ENCODE results near the gene ASIC2.

The ASIC2 gene

DNA sequence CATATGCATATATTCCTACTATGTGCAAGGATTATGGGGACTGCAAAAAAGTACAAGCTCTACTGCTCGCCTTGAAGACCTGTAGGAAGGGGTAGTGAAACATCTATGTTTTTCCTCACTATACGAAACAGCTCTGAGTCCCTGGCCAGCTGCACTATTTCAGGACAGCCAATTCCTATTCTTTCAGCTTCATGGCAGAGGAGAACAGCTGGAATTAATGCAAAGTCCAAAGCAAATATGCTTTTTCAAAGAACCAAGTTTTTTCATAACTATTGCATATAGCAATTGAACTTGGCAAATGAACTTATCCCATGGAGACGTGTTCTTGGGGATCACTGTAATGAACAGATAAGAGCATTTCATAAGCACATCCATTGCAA is 179.1 kb downstream of the ASIC2 start:
- no peak for DNase-seq (ENCODE audit: low read depth in 2 of 2)

DNA sequence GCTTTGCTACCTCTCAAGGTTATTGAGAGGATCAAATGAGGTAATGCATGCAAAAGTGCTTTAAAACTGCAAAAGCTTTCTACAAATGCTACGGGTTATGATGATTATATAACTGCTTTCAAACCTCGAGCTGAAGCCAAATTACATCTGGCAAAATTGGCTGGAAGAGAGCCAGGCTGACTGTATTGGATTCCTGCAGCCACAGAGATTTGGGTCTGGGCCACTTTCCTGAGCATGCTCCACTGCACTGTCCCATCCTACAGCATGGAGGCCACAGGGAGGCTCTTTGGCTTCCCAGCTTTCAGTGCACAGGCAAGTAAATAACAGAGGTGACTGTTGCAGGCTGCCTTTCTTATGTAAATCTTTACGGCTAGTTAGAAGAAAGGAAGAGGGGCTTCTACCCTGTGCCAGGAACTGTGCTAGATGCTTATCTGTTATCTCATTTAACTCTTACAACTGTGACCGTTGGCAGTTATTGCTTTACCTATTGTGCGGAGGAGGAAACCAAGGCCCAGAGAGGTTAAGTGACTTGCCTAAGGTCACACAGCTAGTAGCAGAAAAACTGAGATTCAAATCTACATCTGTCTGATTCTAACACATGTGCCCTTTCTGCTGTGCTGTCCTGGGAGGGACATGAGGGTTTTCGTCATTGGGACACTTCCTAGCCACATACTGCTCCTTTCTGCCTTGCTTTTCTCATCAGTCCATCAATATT is 179.7 kb downstream of the ASIC2 start:
- no peak for DNase-seq (ENCODE audit: low read depth in 2 of 2)

DNA sequence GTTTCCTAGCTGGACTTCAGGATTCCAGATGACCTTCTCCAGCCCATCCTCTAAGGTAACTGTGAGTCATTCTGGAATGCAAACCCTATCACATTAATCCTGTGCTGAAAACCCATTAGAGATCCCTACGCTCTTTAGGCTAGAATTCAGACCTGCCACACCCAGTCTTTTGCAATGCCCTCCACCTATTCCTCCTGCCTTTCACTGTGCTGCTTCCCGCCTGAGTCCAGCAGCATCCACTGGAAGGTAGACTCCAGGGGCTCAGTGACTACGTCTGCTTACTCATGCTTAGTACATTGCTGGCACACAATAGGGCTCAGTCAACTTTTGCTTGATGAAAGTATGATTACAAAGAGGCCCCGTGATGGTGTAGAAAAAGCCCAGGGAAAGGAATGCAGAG is 180.3 kb downstream of the ASIC2 start:
- no peak for DNase-seq (ENCODE audit: low read depth in 2 of 2)

DNA sequence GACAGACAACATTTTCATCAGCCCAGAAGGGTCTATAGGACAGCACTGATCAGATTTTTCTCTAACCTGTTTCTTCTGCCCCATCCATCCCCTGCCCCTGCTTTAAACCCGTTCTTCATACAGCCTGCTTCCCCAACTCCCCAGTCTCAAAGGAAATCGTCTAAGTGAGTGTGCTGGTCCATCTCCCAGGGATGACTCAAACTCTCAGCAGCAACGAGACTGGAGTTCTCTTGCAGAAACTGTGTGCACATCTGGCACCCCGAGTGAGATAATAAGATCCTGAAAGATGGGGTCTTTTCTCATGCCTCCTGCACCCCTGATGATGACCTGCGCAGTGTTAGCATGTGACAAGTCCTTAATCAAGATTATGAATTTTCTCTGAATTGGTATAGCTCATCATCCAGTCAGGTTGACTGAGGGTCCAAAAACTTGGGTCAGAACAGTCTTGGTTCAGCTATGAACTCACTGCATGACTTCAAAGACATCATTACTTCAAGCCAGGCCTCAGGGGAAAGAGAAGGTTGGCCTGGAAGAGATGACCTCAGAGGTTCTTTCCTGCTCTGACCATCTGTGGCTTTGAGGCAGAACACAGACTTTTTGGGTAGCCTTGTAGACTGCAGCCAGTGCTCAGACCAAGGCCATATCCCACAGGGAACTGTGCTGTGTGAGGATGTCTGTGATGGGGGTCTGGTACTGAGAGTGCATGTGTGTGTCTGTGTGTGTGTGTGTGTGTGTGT is 183.6 kb downstream of the ASIC2 start:
- DNase-seq (ENCODE audit: low read depth in 2 of 2), result no peak

DNA sequence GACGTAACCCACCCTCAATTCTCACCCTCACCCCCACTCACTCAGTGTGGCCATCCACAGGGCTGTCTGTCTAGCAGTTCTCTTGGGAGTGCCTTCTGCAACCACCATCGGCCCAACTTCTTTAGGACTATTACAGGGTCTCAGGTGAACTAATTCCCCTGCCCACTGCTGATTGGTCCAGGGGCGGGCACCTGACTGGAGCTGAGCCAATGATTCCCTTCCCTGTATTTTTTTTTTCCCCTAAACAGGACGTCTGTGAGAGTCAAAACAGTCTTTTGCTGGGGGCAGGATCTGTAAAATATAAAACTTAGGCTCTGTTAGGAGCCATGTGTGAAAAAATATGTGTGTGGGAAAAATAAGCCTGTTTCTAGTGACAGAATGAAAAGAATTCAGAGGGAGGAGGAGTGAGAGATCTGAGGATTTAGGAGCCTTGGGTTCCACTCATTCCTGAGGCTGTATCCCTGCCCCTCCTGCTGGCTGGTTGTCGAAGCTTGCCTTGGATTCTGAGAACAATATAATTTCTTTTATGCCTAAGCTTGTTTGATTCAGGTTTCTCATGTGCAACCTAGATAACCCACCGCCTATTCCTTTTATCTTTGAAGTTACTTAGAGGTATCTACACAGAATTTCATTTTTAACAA is 186.4 kb downstream of the ASIC2 start:
- no peak for DNase-seq (ENCODE audit: low read depth in 2 of 2)

DNA sequence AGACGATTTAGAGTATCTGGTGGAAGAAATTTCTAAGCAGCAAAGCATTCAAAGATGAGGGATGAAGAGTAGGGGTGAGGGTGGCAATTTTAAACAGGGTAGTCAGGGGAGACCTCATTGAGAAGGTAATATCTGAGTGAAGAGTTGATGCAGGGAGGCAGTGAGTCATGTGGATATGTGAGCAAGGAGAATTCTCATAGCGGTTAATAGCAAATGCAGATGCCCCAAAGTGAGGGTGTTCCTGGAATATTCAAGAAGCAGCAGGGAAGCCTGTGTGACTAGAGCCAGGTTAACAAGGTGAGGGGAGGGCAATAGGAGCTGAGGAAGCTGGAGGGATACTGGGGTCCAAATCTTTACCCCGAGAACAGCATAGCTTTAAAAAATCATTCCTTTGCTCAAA is 187.2 kb downstream of the ASIC2 start:
- no peak for DNase-seq (ENCODE audit: low read depth in 2 of 2)

DNA sequence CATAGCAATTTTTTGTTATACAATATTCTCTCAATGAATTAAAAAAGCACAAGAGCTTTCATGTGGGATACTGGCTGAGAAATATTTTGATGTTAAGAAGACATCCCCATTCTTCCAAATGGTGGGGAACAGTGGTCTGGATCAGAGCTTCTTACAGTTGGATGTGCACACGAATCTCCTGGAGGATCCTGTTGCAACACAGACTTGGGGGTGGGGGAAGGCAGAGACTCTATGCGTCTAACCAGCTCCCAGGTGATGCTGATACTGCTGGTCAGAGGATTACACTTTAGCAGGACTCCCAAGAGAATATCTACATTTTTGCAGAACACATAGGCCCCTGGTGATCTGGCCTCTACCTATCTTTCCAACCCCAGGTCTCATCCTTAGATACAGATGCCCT is 193.2 kb downstream of the ASIC2 start:
- no peak for DNase-seq (ENCODE audit: low read depth in 2 of 2)

DNA sequence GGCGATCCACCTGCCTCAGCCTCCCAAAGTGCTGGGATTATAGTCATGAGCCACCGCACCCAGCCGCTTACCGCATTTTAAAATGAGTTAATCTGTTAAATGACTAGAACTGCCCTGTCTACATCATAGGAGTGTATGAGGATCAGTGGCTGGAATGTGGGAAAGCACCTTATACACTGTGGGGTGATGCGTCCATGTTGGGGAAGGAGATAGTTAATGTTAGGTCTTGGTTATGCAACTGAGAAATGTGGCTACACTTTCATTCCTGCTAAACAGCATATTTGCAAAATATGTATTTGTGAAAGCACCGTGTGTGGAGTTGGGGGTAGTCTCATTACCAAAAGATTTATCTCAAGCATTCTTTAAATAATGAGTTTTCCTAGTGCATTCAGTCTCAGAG is 193.8 kb downstream of the ASIC2 start:
- DNase-seq (ENCODE audit: low read depth in 2 of 2), result no peak

DNA sequence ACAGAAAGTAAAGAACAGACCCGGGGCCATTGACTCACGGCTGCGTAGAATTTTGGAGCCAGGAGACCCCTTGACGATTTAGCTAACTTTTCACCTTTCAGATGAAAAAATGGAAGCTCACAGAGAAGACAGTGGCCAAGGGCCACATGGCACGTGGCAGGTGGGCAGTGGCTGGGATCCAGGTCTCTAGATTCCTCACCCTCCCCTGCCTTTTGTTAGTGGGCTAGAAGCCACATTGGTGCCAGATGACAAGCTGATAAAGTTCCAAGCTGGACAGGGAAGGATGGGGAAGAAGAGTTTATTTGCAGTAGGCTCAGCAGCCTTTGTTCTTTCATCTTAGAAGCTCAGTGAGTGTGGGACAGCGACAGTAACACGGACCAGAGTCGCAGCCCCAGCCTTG is 195.7 kb downstream of the ASIC2 start:
- no peak for DNase-seq (ENCODE audit: low read depth in 2 of 2)

DNA sequence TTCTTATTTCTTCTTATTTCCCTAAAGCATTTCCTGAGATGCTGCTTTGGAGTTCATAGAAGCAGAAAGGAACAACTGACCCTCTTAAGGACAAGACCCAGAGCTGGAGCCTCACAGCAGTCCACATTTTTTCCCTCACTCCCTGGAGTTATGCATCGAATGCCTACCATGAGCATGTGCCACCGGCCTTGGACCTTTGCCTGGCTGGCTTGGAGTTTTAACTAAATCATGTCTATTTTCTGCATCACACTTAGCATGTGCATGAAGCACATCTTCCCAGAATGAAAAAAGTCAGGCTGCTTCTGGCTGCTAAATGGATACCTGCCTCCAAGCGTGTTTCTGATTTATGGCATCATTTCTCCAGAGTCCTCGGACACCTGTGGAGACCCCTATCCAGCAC is 196.9 kb downstream of the ASIC2 start:
- DNase-seq (ENCODE audit: low read depth in 2 of 2), result no peak

DNA sequence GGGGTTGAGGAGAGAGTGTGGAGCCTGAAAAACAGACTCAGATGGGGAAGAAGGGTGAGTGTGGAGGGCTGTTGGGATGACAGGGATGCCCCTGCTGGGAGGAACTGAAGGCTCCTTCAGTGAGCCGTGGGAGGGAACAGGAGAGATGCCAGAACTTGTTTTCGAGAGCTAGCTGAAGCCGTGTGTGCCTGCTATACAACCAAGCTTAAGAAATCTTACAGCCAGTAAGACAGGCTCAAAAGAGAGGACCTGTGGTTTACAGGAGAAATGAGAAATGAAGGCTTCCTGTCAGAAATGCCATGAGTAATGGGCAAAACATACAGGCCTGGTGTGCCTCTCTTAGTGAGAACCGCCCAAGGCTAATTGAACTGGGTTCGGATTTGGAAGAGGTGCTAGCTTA is 201.8 kb downstream of the ASIC2 start:
- no peak for DNase-seq (ENCODE audit: low read depth in 2 of 2)

DNA sequence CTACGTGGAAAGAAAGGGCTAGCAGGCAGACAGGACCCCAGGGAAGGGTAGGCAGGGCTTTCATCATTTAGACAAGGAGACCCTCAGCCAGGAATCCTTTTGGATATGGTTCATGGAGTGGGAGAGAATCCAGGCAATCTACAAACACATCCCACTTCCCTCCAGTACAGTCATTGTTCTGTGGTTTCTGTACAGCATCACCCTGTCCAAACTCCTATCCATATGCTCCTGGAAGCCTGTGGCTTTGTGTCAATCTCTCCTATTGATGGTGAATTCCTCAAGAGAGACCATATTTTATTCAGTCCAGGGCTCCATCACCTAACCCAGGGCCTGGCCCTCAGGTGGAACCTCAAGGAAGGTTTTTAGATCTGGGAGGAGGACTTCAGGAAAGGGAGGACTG is 202.3 kb downstream of the ASIC2 start:
- DNase-seq (ENCODE audit: low read depth in 2 of 2), result no peak

DNA sequence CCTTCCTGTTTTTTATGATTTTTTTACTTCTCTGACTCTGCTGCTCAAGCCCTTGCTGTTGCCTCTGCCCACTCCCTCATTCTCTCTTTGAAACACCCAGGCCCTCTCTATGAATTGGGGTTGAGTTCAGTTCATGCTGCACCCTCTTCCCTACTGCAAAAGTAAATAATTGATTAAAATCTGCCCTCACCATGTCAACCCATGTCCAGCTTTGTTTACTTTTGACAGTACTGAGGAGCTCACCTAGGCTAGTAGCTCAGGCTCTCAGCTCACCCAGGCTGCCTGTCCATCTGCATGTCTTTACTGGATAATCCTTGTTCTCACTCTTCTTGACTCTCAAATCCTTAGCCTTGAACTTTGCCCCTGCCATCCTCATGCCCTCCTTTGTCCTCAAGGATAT is 206.2 kb downstream of the ASIC2 start:
- no peak for DNase-seq (ENCODE audit: low read depth in 2 of 2)

DNA sequence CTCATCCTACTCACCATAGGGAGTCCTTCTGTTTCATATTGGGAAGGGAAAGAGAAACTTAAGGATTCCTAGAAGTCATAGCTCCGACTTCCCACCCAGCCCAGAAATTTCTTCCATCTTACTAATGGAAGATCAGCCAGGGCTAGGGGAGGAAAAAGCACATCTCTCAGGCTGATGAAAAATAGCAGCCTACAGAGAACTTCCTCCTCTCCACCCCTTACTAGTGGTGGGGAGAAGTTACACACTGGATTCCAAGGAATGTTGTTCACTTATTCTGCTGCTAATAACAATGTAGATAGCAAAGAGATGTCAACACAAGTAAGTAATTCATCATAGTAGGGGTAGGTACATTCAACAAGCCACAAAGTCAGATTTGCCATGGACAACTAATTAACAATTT is 207.1 kb downstream of the ASIC2 start:
- no peak for DNase-seq (ENCODE audit: low read depth in 2 of 2)

DNA sequence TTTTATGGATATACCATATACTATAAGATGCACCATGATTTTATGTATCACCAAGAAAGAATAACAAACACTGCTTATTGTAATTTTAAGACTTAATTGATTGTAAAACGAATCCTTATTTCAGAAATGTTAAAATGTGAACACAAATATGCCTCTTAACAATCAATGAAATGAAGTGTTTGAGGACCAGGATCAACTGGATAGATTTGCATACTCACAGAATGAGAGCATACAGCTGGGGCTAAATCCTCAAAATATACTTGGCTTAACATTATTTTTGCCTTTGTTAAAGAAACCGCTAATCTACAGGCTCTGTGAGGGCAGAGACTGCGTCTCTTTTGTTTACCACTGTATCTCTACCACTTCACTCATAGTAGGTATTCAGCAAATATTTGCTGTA is 207.8 kb downstream of the ASIC2 start:
- DNase-seq (ENCODE audit: low read depth in 2 of 2), result no peak

DNA sequence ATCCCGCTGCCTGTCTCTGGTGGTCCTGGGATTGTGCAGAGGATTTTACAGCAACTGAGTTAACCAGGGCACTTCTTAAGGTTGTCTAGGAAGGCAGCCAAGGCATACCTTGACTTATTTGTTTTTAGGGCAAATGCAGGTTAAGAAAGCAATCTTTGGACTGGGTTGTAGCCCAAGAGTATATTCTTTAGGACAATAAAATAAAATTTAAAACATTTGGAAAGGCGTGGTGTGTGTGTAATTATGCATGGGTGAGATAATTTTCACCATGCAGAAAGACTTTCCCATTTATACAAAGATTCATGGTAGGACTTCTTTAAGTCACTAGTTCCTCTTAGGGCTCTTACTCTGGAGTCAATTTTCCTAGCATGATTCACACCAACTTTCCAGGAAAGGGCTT is 208.3 kb downstream of the ASIC2 start:
- no peak for DNase-seq (ENCODE audit: low read depth in 2 of 2)

DNA sequence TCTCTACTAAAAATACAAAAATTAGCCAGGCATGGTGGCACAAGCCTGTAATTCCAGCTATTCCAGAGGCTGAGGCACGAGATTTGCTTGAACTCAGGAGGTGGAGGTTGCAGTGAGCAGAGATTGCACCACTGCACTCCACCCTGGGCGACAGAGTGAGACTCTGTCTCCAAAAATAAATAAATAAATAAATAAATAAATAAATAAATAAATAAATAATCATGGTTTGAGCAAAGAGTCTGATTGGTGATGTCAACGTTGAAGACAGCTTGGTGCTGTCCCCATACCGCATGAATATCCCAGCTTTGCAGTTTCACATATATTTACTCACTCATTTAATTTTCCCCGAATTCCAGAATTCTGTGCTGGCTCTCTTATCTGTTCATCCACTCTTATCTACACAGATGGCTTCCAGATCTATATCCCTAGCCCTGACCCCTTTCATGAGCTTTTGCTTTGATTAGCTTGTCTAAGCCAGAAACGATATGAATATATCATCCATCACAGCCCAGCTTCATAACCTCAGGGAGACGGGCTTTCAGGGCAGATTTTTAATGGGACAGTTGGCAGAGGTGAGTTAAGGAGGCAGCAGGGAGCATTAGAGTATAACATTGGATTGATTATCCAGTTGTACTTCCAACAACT is 210.4 kb downstream of the ASIC2 start:
- DNase-seq (ENCODE audit: low read depth in 2 of 2), result no peak

DNA sequence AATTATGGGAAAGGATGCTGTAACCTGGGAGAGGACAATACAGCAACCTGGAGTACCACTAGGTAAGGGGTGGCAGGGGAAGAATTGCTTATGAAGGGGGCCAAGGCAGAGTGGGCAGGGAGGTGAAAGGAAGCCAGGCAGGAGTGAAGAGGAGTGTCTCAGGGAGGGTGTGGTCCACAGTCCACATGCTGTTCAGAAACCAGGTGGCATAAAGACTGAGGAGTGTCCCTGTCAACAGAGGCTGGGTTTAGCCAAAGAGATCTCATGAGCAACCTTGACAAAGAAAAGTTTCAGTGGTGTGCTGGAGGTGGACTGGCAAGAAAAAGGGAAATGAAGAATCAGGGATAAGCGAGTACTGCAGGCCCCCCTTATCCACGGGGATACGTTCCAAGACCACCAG is 213.0 kb downstream of the ASIC2 start:
- no peak for DNase-seq (ENCODE audit: low read depth in 2 of 2)

DNA sequence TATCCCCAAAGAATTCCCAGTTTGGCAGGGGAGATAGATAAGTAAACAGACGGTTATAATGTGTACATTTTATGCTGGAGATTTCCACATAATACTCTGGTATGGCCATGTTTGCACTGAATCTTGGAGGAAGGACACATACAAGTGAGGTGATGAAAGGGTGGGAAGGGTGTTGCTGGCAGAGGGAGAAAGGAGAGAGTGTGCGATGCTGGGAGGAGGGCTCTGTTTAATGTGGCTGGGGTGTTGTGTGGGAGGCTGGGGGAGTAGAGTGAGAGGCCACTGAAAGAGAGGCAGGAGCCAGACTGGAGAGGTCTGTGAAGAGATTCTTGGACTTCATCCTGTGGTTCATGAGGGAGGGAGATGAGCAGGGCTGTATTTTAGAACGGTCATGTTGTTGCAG is 213.9 kb downstream of the ASIC2 start:
- no peak for DNase-seq (ENCODE audit: low read depth in 2 of 2)

DNA sequence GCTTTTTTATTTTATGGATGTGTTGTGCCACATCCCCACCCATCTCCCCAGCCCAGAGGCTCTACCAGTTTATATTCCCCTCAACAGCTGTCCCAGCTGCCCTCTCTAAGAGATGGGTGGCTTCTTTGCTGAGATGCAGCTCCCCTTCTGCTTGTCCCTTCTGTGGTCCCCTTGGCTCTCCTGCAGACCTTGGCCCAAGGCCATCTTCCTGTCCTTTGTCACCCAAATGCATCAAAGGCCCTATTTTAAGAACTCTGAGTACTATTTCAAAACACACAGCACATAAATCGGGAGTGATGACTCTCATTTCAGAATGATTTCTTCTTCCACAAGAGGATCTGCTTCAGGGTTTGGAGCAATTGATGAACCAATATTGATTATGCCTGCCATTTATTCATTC is 216.1 kb downstream of the ASIC2 start:
- DNase-seq (ENCODE audit: low read depth in 2 of 2), result no peak

DNA sequence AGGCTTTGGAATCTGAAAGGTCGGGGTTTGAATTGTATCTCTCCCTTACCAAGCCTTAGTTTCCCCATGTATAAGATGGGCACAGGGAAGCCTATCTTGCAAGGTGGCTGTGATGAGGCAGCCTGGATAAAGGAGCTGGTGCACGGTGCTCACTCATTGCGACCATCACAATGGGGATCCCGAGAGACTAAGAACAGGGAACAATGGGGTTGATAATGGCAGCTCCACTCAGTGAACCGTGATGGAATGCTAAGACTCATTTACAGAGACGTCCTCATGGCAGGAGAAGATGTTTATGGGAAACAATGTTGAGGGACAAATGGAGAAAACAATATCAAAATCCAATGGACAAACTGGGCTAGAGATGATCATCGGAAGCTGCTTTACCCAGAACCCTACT is 219.7 kb downstream of the ASIC2 start:
- no peak for DNase-seq (ENCODE audit: low read depth in 2 of 2)

DNA sequence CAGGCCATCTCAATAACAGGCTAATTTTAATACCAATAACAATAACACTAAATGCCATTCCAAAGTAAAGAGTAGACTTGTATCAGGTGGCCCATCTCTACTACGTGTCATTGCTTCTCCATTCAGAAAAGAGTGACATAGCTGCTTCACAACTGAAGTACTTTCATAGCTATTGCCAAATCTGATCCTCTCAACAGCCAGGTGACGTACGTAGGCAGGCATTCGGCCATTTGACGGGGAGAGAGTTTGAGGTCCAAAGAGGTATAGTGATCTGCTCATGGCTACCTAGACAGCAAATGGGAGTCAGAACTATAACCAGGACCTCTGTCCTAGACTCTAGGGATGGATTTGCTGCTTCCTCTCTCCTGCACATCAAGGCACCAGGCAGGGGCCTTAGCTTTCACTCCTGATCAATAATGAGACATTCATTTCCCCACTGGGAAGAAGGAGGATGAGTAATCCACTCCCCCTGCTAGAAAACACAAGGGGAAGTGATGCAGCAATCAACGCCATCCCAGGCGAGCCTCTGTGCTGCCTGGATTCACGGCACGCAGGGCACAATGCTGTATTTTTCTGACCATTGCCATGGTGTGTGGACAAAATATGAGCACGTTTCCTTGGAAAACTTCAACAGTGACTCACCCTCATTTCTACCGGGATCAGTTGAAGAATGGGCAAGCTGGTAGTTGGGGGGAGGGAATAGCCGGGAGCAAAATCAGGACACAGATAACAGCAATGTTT is 220.5 kb downstream of the ASIC2 start:
- DNase-seq (ENCODE audit: low read depth in 2 of 2), result no peak
